Skeletal muscle satellite cell (primary cell): ENCODE measurements around the gene ZNF689.
"Not testable (repeated sequence)": the region's sequence is repeated elsewhere in the genome, so short reads cannot be mapped to it uniquely, and the experiment has no call there.

Experiments used
- H3K27me3 ChIP-seq: 2 replicates; pipeline ENCODE4 v1.7.0; 2013; ENCODE audit warnings: low read length; ENCODE audit not compliant: control insufficient read depth, insufficient read depth
- H3K36me3 ChIP-seq: 2 replicates; pipeline ENCODE4 v1.7.0; 2013; ENCODE audit warnings: mild to moderate bottlenecking, control low read depth, low read length; ENCODE audit not compliant: insufficient read depth
- H3K4me1 ChIP-seq: 2 replicates; pipeline ENCODE4 v1.7.0; 2013; ENCODE audit warnings: low read length; ENCODE audit not compliant: control insufficient read depth, insufficient read depth
- H3K4me2 ChIP-seq: 2 replicates; pipeline ENCODE4 v1.7.0; 2013; ENCODE audit warnings: mild to moderate bottlenecking, low read length
- H3K4me3 ChIP-seq: 2 replicates; pipeline ENCODE4 v1.7.0; 2013; ENCODE audit warnings: low read length
- H3K9ac ChIP-seq: 2 replicates; pipeline ENCODE4 v1.7.0; 2013; ENCODE audit warnings: mild to moderate bottlenecking, low read depth, low read length, moderate library complexity
- H3K9me3 ChIP-seq: replicated peaks from 2 replicates; pipeline ENCODE4 v1.7.0; 2013; ENCODE audit warnings: mild to moderate bottlenecking, control low read depth, low read length

The ZNF689 gene

DNA sequence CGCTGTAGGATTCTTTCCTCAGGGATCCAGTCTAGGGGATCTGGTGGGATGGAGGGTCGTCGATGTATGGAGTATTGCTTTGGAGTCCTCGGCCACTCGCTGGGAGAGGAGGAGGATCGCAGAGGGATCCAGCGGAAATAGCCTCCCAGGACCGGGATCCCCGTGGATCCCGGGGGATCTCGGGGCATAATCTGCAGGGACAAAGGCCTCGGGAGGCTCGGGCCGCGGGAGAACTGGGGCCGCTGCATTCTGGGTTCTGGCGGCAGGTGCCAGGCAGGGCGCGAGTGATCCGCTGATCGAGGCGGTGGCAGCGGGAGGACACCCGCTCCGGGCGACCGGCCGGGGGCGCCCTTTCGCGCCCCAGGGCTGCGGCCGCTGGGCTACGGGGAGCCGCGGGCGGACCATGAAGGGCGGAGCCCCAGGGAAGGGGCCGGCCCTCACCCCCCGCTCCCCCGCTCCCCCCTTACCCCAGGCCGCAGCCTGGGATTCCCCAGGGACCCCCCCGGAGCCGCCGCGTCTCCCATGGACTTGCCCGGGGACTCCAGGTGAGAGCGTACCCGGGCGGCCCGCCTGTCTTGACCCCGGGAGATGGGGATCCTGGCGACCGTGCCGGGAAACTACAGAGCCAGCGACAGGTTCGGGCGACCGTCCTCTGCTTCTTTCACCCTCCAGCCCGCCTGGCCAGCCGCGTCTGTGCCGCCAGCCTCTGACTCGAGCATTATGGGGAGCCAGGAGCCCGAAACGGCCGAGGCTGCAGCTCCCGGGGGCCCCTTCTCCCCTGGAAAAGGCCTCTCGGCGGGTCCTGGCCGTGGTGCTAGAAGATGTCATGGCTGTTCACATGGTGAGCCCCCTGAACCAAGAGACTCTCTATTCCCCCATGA, 41.2 kb upstream of the ZNF689 start:
- Histone ChIP-seq H3K36me3 (peaks cover 32% of the 10 kb centered on the region), H3K4me1 (peaks cover 15% of the 10 kb centered on the region), H3K9me3 (no peaks in the 10 kb centered on the region), H3K4me2 (peak overlapping the region; percentile 96), H3K4me3 (peak overlapping the region; percentile 93), H3K27me3 (no peaks in the 10 kb centered on the region), H3K9ac (peak overlapping the region; percentile 90)

- Histone ChIP-seq H3K4me1 (peaks cover 15% of the 10 kb centered on the region), H3K4me3 (peak within 1 kb of the TSS; percentile 93), H3K9ac (peak within 1 kb of the TSS; percentile 90), H3K4me2 (peak within 1 kb of the TSS; percentile 96), H3K9me3 (no peaks in the 10 kb centered on the region), H3K36me3 (peaks cover 24% of the 10 kb centered on the region), H3K27me3 (no peaks in the 10 kb centered on the region)
These were observed 40.4 kb upstream of the ZNF689 start, which contains the start of gene PRR14 for GRCh38 chr16:30650369-30651123. Gene PRR14 (plus strand): TSS chr16:30650960. CDS start chr16:30651646, 686 bp downstream.

GRCh38 chr16:30649725-30650368, 39.7 kb upstream of the ZNF689 start:
- Histone ChIP-seq H3K4me1 (peaks cover 15% of the 10 kb centered on the region), H3K9me3 (no peaks in the 10 kb centered on the region), H3K4me2 (peak overlapping the region; percentile 78), H3K27me3 (no peaks in the 10 kb centered on the region), H3K4me3 (peak overlapping the region; percentile 93), H3K36me3 (peaks cover 17% of the 10 kb centered on the region), H3K9ac (peak overlapping the region; percentile 62)

GRCh38 chr16:30647274-30647571, 37.0 kb upstream of the ZNF689 start:
- Histone ChIP-seq H3K27me3 (no peaks in the 10 kb centered on the region), H3K9ac (no peak overlapping the region), H3K4me3 (no peak overlapping the region), H3K36me3 (peaks cover under 1% of the 10 kb centered on the region), H3K4me2 (no peak overlapping the region), H3K4me1 (peaks cover 10% of the 10 kb centered on the region), H3K9me3 (no peaks in the 10 kb centered on the region)

DNA sequence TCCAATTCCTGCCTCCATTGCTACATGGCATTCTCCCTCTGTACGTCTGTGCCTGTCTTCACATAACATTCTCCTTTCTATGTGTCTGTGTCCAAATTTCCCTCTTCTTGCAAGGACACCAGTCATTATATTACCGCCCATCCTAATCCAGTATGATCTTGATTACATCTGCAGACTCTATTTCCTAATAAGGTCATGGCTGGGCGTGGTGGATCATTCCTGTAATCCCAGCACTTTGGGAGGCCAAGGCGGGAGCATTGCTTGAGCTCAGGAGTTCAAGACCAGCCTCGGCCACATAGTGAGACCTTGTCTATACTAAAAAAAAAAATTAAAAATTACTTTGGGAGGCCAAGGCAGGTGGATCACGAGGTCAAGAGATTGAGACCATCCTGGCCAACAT, 35.5 kb upstream of the ZNF689 start:
- no peak overlapping the region for H3K9ac ChIP-seq

DNA sequence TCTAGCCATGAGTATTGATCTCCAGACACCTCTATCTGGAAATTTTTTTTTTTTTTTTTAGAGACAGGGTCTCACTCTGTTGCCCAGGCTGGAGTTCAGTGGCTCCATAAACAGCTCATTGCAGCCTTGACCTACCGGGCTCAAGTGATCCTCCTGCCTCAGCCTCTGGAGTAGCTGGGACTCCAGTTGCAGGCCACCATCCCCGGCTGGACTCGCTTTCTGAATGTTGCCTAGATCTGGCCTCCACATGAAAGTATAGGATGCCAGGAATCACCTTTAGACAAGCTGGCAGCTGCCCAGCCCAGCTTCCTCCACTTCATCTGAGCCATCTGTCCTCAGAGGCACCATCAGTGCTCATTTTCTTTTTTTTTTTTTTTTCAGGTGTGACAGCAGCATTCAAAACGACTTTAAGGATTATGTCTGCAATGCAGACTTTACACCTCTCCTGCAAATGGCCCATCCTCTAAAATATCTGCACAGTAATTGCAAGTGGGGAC, 34.2 kb upstream of the ZNF689 start:
- no peak overlapping the region for H3K9ac ChIP-seq
- H3K9me3 ChIP-seq = no peaks in the 10 kb centered on the region
- no peaks in the 10 kb centered on the region for H3K4me1 ChIP-seq
- no peaks in the 10 kb centered on the region for H3K36me3 ChIP-seq
- H3K4me3 ChIP-seq = no peak overlapping the region
- no peak overlapping the region for H3K4me2 ChIP-seq
- no peaks in the 10 kb centered on the region for H3K27me3 ChIP-seq

More for the DNA sequence above, 35.5 kb upstream of the ZNF689 start:
- Histone ChIP-seq H3K4me1 (peaks cover 5% of the 10 kb centered on the region), H3K4me3 (no peak overlapping the region), H3K36me3 (no peaks in the 10 kb centered on the region), H3K4me2 (no peak overlapping the region), H3K9me3 (no peaks in the 10 kb centered on the region), H3K27me3 (no peaks in the 10 kb centered on the region)

- H3K9ac ChIP-seq = no peak overlapping the region
- no peak overlapping the region for H3K4me2 ChIP-seq
- H3K36me3 ChIP-seq = no peaks in the 10 kb centered on the region
These were observed 31.3 kb upstream of the ZNF689 start for GRCh38 chr16:30641378-30641982.

GRCh38 chr16:30637944-30638343, 27.8 kb upstream of the ZNF689 start:
- no peaks in the 10 kb centered on the region for H3K27me3 ChIP-seq
- H3K36me3 ChIP-seq = no peaks in the 10 kb centered on the region
- H3K4me3 ChIP-seq = no peak overlapping the region
- H3K4me1 ChIP-seq = peaks cover 8% of the 10 kb centered on the region
- H3K4me2 ChIP-seq = no peak overlapping the region
- H3K9ac ChIP-seq = no peak overlapping the region
- H3K9me3 ChIP-seq = no peaks in the 10 kb centered on the region

More at GRCh38 chr16:30641378-30641982, 31.3 kb upstream of the ZNF689 start:
- H3K27me3 ChIP-seq = no peaks in the 10 kb centered on the region
- H3K4me3 ChIP-seq = no peak overlapping the region
- no peaks in the 10 kb centered on the region for H3K4me1 ChIP-seq
- H3K9me3 ChIP-seq = no peaks in the 10 kb centered on the region

- H3K4me3 ChIP-seq, H3K4me2 ChIP-seq, H3K9me3 ChIP-seq, H3K36me3 ChIP-seq, H3K4me1 ChIP-seq, H3K27me3 ChIP-seq, H3K9ac ChIP-seq: not testable (repeated sequence)
These were observed 26.9 kb upstream of the ZNF689 start for GRCh38 chr16:30637139-30637538.

- H3K9me3 ChIP-seq = no peaks in the 10 kb centered on the region
- no peak overlapping the region for H3K9ac ChIP-seq
- H3K27me3 ChIP-seq = no peaks in the 10 kb centered on the region
- H3K36me3 ChIP-seq = no peaks in the 10 kb centered on the region
- no peak overlapping the region for H3K4me2 ChIP-seq
- peaks cover 8% of the 10 kb centered on the region for H3K4me1 ChIP-seq
- no peak overlapping the region for H3K4me3 ChIP-seq
These were observed 26.4 kb upstream of the ZNF689 start for GRCh38 chr16:30636599-30636998.

DNA sequence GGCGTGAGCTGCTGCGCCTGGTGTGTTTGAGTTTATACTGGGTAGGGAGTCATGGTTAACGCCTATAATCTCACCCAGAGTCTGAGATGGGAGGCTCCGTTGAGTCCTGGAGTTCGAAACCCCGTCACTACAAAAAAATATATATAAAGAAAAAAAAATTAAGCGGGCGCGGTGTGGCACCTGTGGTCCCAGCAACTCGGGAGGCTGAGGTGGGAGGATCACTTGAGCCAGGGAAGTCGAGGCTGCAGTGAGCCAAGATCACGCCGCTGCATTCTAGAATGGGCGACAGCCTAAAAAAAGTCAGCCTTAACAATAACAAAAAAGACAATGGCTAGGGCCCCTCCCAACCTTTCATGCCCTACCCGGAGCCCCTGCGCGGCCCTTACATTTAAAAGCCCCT, 23.3 kb upstream of the ZNF689 start:
- peak overlapping the region; percentile 94 for H3K9ac ChIP-seq
- no peaks in the 10 kb centered on the region for H3K9me3 ChIP-seq
- peak overlapping the region; percentile 92 for H3K4me3 ChIP-seq

More for the DNA sequence above, 23.3 kb upstream of the ZNF689 start:
- no peaks in the 10 kb centered on the region for H3K36me3 ChIP-seq
- H3K4me2 ChIP-seq = peak overlapping the region; percentile 96
- peaks cover 10% of the 10 kb centered on the region for H3K4me1 ChIP-seq
- no peaks in the 10 kb centered on the region for H3K27me3 ChIP-seq
